Neural cell (in vitro differentiated cells): ENCODE data around the gene ZNF324. TPM values are rescaled to one million over a fixed set of nuclear protein-coding genes. Genes with fewer than 3 reads are reported as not detected.

Source experiments
- H2AFZ ChIP-seq: fragments of 200-600, 300-800 bp; sonication (generic), shearing (Covaris generic); 2 replicates; pipeline ENCODE4 v1.6.0; 2014; ENCODE audit warnings: low read depth, mild to moderate bottlenecking, antibody characterized with exemption, low read length, moderate library complexity
- H3F3A ChIP-seq: fragments of 200-600 bp; shearing (Covaris generic); 2 replicates; pipeline ENCODE4 v1.6.1; 2016; ENCODE audit warnings: mild to moderate bottlenecking, moderate library complexity, mixed read lengths, antibody characterized with exemption, low read length; ENCODE audit not compliant: insufficient read depth, poor library complexity, severe bottlenecking
- H3K27ac ChIP-seq: fragments of 200-600, 300-800 bp; sonication (generic), shearing (Covaris generic); 2 replicates; pipeline ENCODE4 v1.5.1; 2014; ENCODE audit warnings: mild to moderate bottlenecking, low read length, moderate library complexity
- H3K27me3 ChIP-seq: fragments of 300-800, 200-600 bp; sonication (generic), shearing (Covaris generic); 2 replicates; pipeline ENCODE4 v1.6.0; 2014; ENCODE audit warnings: mild to moderate bottlenecking, low read depth, low read length, moderate library complexity; ENCODE audit not compliant: insufficient read depth
- H3K36me3 ChIP-seq: fragments of 300-800, 200-600 bp; sonication (generic), shearing (Covaris generic); 2 replicates; pipeline ENCODE4 v1.5.1; 2014; ENCODE audit warnings: mild to moderate bottlenecking, antibody characterized with exemption, low read length, moderate library complexity; ENCODE audit not compliant: insufficient read depth
- H3K4me2 ChIP-seq: fragments of 300-800, 200-600 bp; sonication (generic), shearing (Covaris generic); 2 replicates; pipeline ENCODE4 v1.6.0; 2014; ENCODE audit warnings: mild to moderate bottlenecking, low read length
- H3K4me3 ChIP-seq: fragments of 300-800, 200-600 bp; sonication (generic), shearing (Covaris generic); 2 replicates; pipeline ENCODE4 v1.5.1; 2014; ENCODE audit warnings: mild to moderate bottlenecking, low read length, moderate library complexity
- H3K79me2 ChIP-seq: fragments of 200-600 bp; shearing (Covaris generic); replicated peaks from 2 replicates; pipeline ENCODE4 v1.6.0; 2014; ENCODE audit warnings: mild to moderate bottlenecking, low read length, moderate library complexity; ENCODE audit not compliant: insufficient read depth
- H3K9ac ChIP-seq: fragments of 300-800, 200-600 bp; sonication (generic), shearing (Covaris generic); 2 replicates; pipeline ENCODE4 v1.6.1; 2016; ENCODE audit warnings: mild to moderate bottlenecking, low read length, mixed read lengths
- H3K9me2 ChIP-seq: fragments of 200-600 bp; shearing (Covaris generic); 2 replicates; pipeline ENCODE4 v1.6.1; 2016; ENCODE audit warnings: mild to moderate bottlenecking, low read length, mixed read lengths; ENCODE audit not compliant: insufficient read depth
- H3K9me3 ChIP-seq: fragments of 200-600, 300-800 bp; sonication (generic), shearing (Covaris generic); 2 replicates; pipeline ENCODE4 v1.6.1; 2016; ENCODE audit warnings: mild to moderate bottlenecking, mixed run types, low read length, moderate library complexity, mixed read lengths
- H4K20me1 ChIP-seq: fragments of 200-600 bp; shearing (Covaris generic); 2 replicates; pipeline ENCODE4 v1.6.1; 2016; ENCODE audit warnings: mild to moderate bottlenecking, mixed run types; ENCODE audit not compliant: insufficient read depth
- CTCF ChIP-seq: fragments of 450-650 bp; IDR thresholded peaks from 2 replicates; pipeline ENCODE4 v1.5.1; 2014; ENCODE audit warnings: antibody characterized with exemption, mild to moderate bottlenecking, moderate library complexity; ENCODE audit not compliant: poor library complexity, severe bottlenecking
- EP300 ChIP-seq: fragments of 450-650 bp; conservative IDR thresholded peaks from 2 replicates; pipeline ENCODE4 v1.6.1; 2014; ENCODE audit warnings: antibody characterized with exemption, mild to moderate bottlenecking, moderate library complexity; ENCODE audit not compliant: poor library complexity, severe bottlenecking
- EZH2 ChIP-seq: fragments of 200-600, 300-800 bp; shearing (Covaris generic), sonication (generic); IDR thresholded peaks from 2 replicates; pipeline ENCODE4 v1.6.1; 2014; ENCODE audit warnings: antibody characterized with exemption, low read length, borderline replicate concordance, mild to moderate bottlenecking; ENCODE audit not compliant: insufficient read depth, poor library complexity, severe bottlenecking
- MXI1 ChIP-seq: fragments of 450-650 bp; conservative IDR thresholded peaks from 2 replicates; pipeline ENCODE4 v1.6.1; 2014; ENCODE audit warnings: antibody characterized with exemption, mild to moderate bottlenecking; ENCODE audit not compliant: poor library complexity, severe bottlenecking
- POLR2AphosphoS5 ChIP-seq: IDR thresholded peaks from 2 replicates; pipeline ENCODE4 v1.6.1; 2012
- RAD21 ChIP-seq: fragments of 450-650 bp; conservative IDR thresholded peaks from 2 replicates; pipeline ENCODE4 v1.6.1; 2014; ENCODE audit warnings: antibody characterized with exemption, mild to moderate bottlenecking, moderate library complexity
- REST ChIP-seq: IDR thresholded peaks from 2 replicates; pipeline ENCODE4 v1.6.1; 2012; ENCODE audit warnings: borderline replicate concordance
- SMC3 ChIP-seq: fragments of 450-650 bp; conservative IDR thresholded peaks from 2 replicates; pipeline ENCODE4 v1.6.1; 2014; ENCODE audit warnings: antibody characterized with exemption, mild to moderate bottlenecking, moderate library complexity; ENCODE audit not compliant: poor library complexity
- TAF1 ChIP-seq: IDR thresholded peaks from 2 replicates; pipeline ENCODE4 v1.6.1; 2012; ENCODE audit warnings: low read depth
- polyA plus RNA-seq: library from polyadenylated mRNA; depleted of rRNA; stranded (reverse); fragments of >200 nt; gene quantifications from 2 replicates; pipeline ENCODE4 v1.2.3, GENCODE V29; 2014

ZNF324 gene
- polyA plus RNA-seq, 1 donor from 2014 or later, result 12.5 TPM

GRCh38 chr19:58513213-58513693 is 46.4 kb downstream of the ZNF324 start:
- no peaks in the 10 kb centered on the region for H3K9me3 ChIP-seq
- H4K20me1 ChIP-seq, result no peaks in the 10 kb centered on the region
- no peaks in the 10 kb centered on the region for H3K9me2 ChIP-seq
- TF ChIP-seq MXI1, result no peak
- TF ChIP-seq TAF1, result no peak
- TF ChIP-seq REST, result no peak
- H3K9ac ChIP-seq, result no peak overlapping the region
- H3K27me3 ChIP-seq, result no peaks in the 10 kb centered on the region
- H3K36me3 ChIP-seq, result no peaks in the 10 kb centered on the region
- no peak overlapping the region for H2AFZ ChIP-seq
- H3K79me2 ChIP-seq, result peaks cover 8% of the 10 kb centered on the region
- H3K4me2 ChIP-seq, result no peak overlapping the region
- no peak overlapping the region for H3K4me3 ChIP-seq
- H3F3A ChIP-seq, result no peaks in the 10 kb centered on the region
- H3K27ac ChIP-seq, result peak overlapping the region; percentile 15

DNA sequence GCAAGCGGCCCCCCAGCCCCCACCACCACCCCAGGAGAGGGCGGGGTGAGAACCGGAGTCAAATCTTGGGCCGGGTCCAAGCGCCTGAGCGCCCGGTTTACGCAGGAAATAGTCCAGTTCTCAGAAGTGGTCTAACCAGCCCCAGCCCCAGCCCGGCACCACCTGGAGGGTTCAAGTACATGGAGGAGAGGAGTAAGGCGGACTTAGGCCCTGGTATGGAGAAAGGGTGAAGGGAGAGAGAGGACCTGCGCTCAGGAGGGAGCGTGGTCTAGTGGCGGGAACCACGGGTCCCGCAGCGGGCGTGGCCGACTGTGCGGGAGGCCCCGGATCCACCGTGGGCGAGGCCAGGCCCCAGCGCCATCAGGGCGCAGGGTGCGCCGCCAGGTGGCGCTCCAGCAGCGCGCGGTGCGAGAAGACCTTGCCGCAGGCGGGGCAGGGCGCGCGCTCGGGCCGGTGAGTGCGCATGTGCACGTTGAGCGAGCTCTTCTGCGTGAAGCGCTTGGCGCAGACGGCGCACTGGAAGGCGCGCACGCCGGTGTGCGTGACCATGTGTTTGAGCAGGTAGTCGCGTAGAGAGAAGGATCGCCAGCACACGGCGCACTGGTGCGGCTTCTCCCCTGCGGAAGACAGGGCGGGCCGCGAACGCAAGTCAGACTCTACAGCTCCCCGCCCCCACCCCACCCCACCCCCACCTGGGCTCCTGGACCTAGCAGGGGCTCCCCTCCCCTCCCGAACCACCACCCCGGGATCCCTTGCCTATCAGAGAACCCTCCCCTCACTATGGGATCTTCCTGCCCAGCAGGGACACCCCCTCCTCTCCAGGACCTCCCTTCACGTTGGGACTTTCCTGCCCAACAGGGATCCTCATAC is 47.0 kb downstream of the ZNF324 start:
- no peaks in the 10 kb centered on the region for H3K36me3 ChIP-seq
- H3K4me3 ChIP-seq, result peak overlapping the region; percentile 40
- H4K20me1 ChIP-seq, result no peaks in the 10 kb centered on the region
- TF ChIP-seq SMC3, result peak; percentile 79
- peak; percentile 64 for TF ChIP-seq POLR2AphosphoS5
- TF ChIP-seq EP300, result no peak
- TF ChIP-seq RAD21, result peak; percentile 78
- peak; percentile 92 for TF ChIP-seq CTCF
- no peak for TF ChIP-seq REST
- TF ChIP-seq MXI1, result peak; percentile 68
- TF ChIP-seq TAF1, result no peak
- no peak for TF ChIP-seq EZH2
- H3K79me2 ChIP-seq, result peaks cover 13% of the 10 kb centered on the region
- no peak overlapping the region for H3K4me2 ChIP-seq
- peak overlapping the region; percentile 23 for H3K9ac ChIP-seq
- no peak overlapping the region for H2AFZ ChIP-seq
- H3K27me3 ChIP-seq, result no peaks in the 10 kb centered on the region
- no peaks in the 10 kb centered on the region for H3K9me3 ChIP-seq
- no peaks in the 10 kb centered on the region for H3K9me2 ChIP-seq
- H3K27ac ChIP-seq, result peak overlapping the region; percentile 15
- H3F3A ChIP-seq, result peaks cover under 1% of the 10 kb centered on the region
